ENCODE results near the gene THRSP. TPM values are rescaled to one million over a fixed set of nuclear protein-coding genes. Genes with fewer than 3 reads are reported as not detected.

The THRSP gene
- total and polyA plus RNA-seq, 2 of the 8 experiments (the other 6 are each of a cell fraction or from before 2014, with no cell fraction given): 0.11 TPM; not detected in 1

DNA sequence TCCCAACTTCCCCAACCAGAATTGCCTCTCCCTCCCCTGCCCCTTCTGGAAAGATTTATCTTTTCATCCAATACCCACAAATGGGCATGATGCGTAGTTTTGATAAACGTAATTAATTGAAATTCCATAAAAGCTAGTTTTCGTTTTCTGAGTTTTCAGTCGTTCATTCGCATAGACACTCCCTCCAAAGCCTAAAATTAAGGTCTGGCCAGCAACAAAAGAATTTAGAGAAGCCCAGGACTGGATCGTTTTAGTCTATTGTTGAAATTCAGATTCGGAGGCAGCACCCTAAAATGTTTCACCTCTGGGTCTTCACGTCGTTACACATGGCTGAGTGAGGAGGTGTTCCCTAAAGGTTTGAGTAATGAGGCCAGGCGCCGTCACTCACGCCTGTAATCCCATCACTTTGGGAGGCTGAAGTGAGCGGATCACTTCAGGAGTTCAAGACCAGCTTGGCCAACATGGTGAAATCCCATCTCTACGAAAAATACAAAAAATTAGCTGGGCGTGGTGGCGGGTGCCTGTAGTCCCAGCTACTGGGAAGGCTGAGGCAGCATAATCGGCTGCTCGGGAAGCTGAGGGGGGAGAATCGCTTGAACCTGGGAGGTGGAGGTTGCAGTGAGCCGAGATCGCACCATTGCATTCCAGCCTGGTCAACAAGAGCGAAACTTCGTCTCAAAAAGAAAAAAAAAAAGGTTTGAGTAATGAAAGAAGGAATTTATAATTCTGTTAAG lies 16.6 kb downstream of the THRSP start:
- peak overlapping the region; percentile 61 for H2BK120ac ChIP-seq (replicated peaks; ENCODE audit: low read depth, low read length)
- H4K91ac ChIP-seq (replicated peaks; ENCODE audit: insufficient read length, low read length): peak overlapping the region; percentile 47
- H2BK12ac ChIP-seq (ENCODE audit: low read depth, low read length): no peak overlapping the region
- H4K5ac ChIP-seq (ENCODE audit: insufficient read length, low read depth, low read length): no peak overlapping the region
- no peak overlapping the region; the same call in 1 of the 2 replicates for H2AK5ac ChIP-seq (ENCODE audit: low read depth, low read length)
- no peaks in the 10 kb centered on the region for H3K9me3 ChIP-seq (ENCODE audit: insufficient read depth in 2 of 2, low read depth in 1 of 2, low read length in 1 of 2)
- H3K79me2 ChIP-seq (ENCODE audit: control insufficient read depth in 1 of 2, insufficient read depth in 2 of 2, low read length in 2 of 2): peaks cover 16 to 39% of the 10 kb centered on the region in 2 experiments
- H4K20me1 ChIP-seq (replicated peaks in 1 of 2; ENCODE audit: control insufficient read depth in 1 of 2, insufficient read depth in 2 of 2, low read length in 2 of 2): peaks cover 0 to 8% of the 10 kb centered on the region in 2 experiments
- FAIRE-seq: no peak
- H3K23ac ChIP-seq (ENCODE audit: insufficient read length): no peak overlapping the region
- no peak overlapping the region for H3K14ac ChIP-seq (ENCODE audit: insufficient read length)
- H3K27ac ChIP-seq (ENCODE audit: low read depth, low read length): no peak overlapping the region; the same call in 1 of the 2 replicates
- peaks cover 5% of the 10 kb centered on the region; the same call in 1 of the 2 replicates for H3K23me2 ChIP-seq (ENCODE audit: low read depth, low read length)
- H2BK15ac ChIP-seq (ENCODE audit: low read length): 0 out of 2 replicates have a peak overlapping the region, but pooled peaks have one; percentile 16
- DNase-seq (ENCODE audit: low read depth in 1 of 2, low spot score in 2 of 2): no peak
- H3K4me2 ChIP-seq (ENCODE audit: insufficient read depth in 1 of 2, low read depth in 2 of 2, low read length in 2 of 2): peak overlapping the region; percentile 70 to 99
- H4K8ac ChIP-seq (ENCODE audit: extremely low read depth, insufficient read depth, low read length): peak overlapping the region; percentile 85; the same call in 1 of the 2 replicates
- H3K36me3 ChIP-seq (ENCODE audit: control insufficient read depth in 2 of 4, insufficient read depth in 4 of 4, low read length in 3 of 4): peaks cover 0 to 2% (median 0%) of the 10 kb centered on the region in 4 experiments; a peak in 3 of 8 replicates
- H3K9ac ChIP-seq (replicated peaks in 1 of 4; ENCODE audit: extremely low read depth in 1 of 4, low read depth in 3 of 4, low read length in 3 of 4): peak overlapping the region in 3 of 4 experiments; percentile 62 to 87 (median 85); a peak in 6 of 7 replicates
- H2BK20ac ChIP-seq (ENCODE audit: low read length): no peak overlapping the region
- no peak overlapping the region for H3K4ac ChIP-seq (replicated peaks; ENCODE audit: insufficient read length, low read depth, low read length)
- H3K4me1 ChIP-seq (replicated peaks in 1 of 4; ENCODE audit: control insufficient read depth in 3 of 4, insufficient read depth in 4 of 4, low read length in 3 of 4): peaks cover 0 to 9% (median 3%) of the 10 kb centered on the region in 4 experiments; a peak in 2 of 7 replicates
- H2BK5ac ChIP-seq (ENCODE audit: low read depth, low read length): no peak overlapping the region; the same call in 1 of the 2 replicates
- no peaks in the 10 kb centered on the region for H3K27me3 ChIP-seq (replicated peaks in 1 of 4; ENCODE audit: control insufficient read depth in 3 of 4, extremely low read depth in 1 of 4, insufficient read depth in 3 of 4, low read length in 3 of 4)
- POLR2A ChIA-PET (ENCODE audit: partially characterized antibody): interaction anchor here (0.6 to 3.6 kb wide), 12 partner anchors 9 to 92 kb away, joined by 3 to 18 read pairs (median 4); partner anchors contain the start of gene ALG8
- H2AFZ ChIP-seq (ENCODE audit: low read length): peak overlapping the region; percentile 75
- peak overlapping the region; percentile 97 for H3K18ac ChIP-seq (ENCODE audit: extremely low read depth, low read length)
- no peak overlapping the region for H3K56ac ChIP-seq (replicated peaks; ENCODE audit: insufficient read length, low read depth, low read length)
- 72% methylated on average over 23 of the region's 23 CpGs; no CpG with 5 or more reads in 1 of the 2 experiments for WGBS, 2 experiments (ENCODE audit: extremely low coverage in 1 of 2, insufficient coverage in 1 of 2, insufficient read length in 1 of 2, insufficient replicate concordance in 2 of 2, low coverage in 1 of 2, low lambda C conversion rate in 2 of 2, missing lambda C conversion rate in 1 of 2)
- H3K79me1 ChIP-seq (ENCODE audit: low read depth, low read length): peaks cover 20% of the 10 kb centered on the region
- CTCF ChIA-PET (ENCODE audit: partially characterized antibody): interaction anchor here (0.6 to 0.8 kb wide), 2 partner anchors 34 to 396 kb away, joined by 3 to 4 read pairs; no protein-coding TSS in a partner anchor
- H3K4me3 ChIP-seq (ENCODE audit: extremely low read depth in 1 of 4, insufficient read depth in 2 of 4, low read depth in 3 of 4, low read length in 4 of 4): peak overlapping the region; percentile 84 to 96 (median 92)
- TF ChIP-seq SP2 (IDR thresholded peaks at IDR 0.05; ENCODE audit: low read length) (no peak), GTF2F1 (IDR thresholded peaks at IDR 0.05; ENCODE audit: borderline replicate concordance, low read depth, low read length) (no peak), GABPA (IDR thresholded peaks at IDR 0.05; ENCODE audit: borderline replicate concordance, insufficient read depth, low read length) (no peak), SUZ12 (IDR thresholded peaks at IDR 0.05; ENCODE audit: low read length) (no peak), SRF (IDR thresholded peaks at IDR 0.05; ENCODE audit: low read depth, low read length) (no peak), NANOG (IDR thresholded peaks at IDR 0.05; ENCODE audit: insufficient read depth, low read depth, low read length, poor library complexity, severe bottlenecking) (no peak), RNF2 (IDR thresholded peaks at IDR 0.05; ENCODE audit: borderline replicate concordance, low read depth, low read length, missing control alignments, poor library complexity, severe bottlenecking) (no peak), BCL11A (IDR thresholded peaks at IDR 0.05; ENCODE audit: low read depth in 2 of 2, low read length in 2 of 2) (no peak)
